GM19455 (cell line): ENCODE results near the gene POTEF.
"Not testable (repeated sequence)": the region's sequence is repeated elsewhere in the genome, so short reads cannot be mapped to it uniquely, and the experiment has no call there.

Source experiments
- ATAC-seq: cut with Tn5 transposase; IDR thresholded peaks from one replicate; pipeline ENCODE4 v1.9.1; 2021; ENCODE audit not compliant: unreplicated experiment

Gene POTEF

DNA sequence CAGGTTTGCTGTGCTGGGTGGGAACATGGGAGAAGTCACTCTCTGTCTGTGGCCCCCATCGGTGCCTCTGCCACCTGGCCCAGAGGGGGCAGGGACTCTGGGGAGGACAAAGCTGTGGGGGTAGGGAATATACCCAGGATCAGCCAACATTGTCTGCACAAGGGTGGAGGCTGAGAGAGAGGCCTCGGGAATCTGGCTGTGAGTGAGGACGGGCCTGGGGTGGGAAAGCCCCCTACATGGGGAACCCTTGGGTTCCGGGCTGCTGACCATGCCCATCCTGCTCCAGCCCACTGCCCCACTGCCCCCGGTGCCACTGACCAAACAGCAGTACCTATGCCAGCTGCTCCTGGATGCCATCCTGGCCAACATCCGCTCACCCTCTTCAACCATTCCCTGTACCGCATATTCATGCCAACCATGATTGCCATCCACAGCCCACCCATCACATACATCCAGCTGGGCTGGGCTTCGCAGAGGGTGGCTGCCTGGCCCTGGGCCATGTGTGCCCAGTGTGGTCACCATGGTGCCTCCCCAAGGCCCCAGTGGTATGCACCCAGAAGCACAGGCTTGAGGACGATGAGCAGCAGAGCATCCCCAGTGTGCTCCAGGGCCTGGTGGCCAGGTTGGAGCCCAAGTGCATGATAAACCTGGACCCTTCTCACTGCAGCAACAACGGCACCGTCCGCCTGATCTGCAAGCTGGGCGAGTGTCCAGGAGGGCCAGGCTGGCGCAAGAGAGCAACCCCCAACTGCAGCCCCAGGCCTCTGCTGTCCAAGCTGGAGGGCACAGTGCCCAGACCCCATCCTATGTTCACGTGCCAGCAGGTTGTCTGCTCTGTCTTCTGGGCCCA, 6.9 kb upstream of the POTEF start:
- ATAC-seq = no peak

DNA sequence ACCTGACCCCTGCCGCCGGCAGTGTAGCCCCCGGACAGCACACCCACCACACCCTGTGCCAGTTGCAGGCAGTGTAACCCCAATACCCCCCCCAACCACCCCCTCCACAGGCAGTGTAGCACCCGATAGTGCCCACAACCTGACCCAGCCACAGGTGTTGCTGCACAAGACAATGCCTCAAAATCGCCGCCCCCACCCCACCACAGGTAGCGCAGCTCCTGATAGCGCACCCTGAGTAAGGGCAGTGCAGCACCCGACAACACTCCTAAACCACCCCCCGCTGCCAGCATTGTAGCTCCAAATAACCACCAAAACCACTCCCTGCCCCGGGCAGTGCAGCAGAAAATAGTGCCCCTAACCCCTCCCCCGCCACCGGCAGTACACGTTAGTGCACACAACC, 558 bp downstream of the POTEF start:
- not testable (repeated sequence) for ATAC-seq

DNA sequence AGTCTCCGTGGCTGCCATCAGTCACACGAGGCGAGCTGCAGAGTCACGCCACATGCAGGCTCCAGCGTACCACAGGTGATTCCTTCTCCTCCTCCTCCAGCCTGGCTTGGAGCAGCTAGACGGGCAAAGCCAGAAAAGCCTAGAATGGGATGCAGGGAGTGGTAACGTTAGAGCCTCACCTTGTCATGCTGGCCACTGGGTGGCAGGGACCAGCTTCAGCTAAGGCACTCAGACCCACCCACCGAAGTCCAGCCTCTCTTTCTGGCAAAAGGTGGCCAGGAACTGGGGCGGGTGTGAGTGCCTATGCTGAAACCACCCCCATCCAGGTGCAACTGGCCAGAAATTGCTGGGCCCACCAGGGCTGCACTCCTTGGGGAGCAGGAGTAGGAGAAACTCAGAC, 1.3 kb downstream of the POTEF start:
- ATAC-seq = not testable (repeated sequence)

DNA sequence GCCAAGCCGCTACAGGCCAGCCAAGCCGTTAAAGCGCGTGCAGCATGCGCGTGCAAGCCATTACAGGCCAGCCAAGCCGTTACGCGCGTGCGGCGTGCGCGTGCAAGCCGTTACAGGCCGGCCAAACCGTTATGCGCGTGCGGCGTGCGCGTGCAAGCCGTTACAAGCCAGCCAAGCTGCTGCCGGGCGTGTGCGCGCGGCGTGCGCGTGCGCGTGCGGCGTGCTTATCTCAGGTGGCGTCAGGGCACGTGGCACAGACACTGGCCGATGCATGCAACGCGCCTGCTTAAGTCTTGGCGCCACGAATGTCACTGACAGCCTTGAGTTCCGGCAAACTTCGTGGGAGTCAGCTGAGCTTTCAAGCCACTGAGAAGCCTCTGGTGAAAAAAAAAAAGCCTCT, 8.1 kb downstream of the POTEF start:
- not testable (repeated sequence) for ATAC-seq

DNA sequence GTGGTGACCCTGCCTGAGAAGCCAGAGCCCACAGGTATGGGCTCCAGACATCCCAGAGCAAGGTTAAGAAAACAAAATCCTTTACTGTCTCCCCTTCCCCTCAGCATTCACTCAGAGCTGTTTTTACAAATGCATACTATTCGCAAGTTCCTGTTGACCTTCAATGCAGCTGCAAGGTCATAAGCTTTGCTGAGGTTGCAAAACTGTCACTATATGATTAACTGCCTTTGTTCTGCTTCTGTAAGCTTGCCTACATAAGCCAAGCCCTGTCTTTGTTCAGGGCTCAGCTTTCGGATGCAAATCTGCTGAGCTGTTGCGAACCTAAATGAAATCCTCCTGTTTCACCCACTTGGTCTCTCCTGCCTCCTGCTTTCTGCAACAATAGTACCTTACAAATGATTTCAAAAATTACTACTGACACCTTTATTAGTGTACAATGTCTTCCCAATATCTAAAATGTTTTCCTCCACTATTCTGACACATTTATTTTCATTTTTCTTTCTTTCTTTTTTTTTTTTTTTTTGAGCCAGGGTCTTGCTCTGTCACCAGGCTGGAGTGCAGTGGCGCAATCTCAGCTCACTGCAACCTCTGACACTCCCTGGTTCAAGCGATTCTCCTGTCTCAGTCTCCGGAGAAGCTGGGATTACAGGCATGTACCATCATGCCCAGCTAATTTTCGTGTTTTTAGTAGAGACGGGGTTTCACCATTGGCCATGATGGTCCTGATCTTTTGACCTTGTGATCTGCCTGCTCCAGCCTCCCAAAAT, 26.2 kb downstream of the POTEF start:
- ATAC-seq = not testable (repeated sequence)

DNA sequence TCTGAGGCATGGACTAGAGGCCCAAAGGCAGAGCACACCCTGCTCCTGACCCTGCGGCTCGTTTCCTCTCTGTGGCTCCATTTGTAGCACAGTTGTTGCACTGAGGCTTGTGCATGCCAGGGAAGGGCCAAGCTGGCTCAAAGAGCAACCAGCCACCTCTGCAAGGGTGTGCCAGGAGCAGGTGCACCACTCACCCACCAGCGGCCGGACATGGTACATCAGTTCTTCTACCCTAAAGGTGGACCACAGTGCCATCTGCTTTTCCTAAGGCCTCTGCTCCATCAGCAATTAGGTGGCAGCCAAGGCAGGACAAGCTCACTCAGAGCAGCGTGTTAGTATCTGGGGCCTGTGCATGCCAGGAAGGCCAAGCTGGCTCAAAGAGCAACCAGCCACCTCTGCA, 66.4 kb downstream of the POTEF start:
- not testable (repeated sequence) for ATAC-seq

DNA sequence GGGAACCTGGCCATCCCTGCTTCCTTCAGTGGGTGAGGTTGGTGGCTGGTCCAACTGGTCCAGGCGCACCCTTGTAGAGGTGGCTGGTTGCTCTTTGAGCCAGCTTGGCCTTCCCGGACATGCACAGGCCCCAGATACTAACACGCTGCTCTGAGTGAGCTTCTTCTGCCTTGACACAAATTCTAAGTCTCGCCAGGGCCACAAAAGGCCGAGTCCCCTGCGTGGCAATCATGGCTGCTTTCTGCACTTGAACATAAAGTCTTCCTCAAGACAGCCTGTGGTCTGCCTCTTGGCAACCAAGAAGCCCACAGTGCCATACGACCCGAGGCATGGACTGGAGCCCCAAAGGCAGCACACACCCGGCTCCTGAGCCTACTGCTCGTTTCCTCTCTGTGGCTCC, 69.0 kb downstream of the POTEF start:
- ATAC-seq = not testable (repeated sequence)

DNA sequence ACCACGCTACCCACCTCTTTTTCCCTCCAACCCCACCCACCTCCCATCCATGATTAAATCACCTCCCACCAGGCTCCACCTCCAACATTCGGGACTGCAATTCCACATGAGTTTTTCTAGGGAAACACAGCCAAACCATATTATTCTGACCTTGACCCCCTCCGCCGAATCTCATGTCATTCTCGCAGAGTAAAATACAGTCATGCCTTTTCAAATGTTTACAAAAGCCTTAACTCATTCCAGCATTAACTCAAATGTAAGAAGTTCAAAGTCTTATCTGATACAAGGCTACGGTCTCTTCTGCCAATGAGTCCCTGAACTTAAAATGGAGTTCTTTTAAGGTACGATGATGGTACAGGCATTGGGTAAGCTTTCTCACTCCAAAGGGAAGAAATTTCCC, 72.7 kb downstream of the POTEF start:
- ATAC-seq = not testable (repeated sequence)

DNA sequence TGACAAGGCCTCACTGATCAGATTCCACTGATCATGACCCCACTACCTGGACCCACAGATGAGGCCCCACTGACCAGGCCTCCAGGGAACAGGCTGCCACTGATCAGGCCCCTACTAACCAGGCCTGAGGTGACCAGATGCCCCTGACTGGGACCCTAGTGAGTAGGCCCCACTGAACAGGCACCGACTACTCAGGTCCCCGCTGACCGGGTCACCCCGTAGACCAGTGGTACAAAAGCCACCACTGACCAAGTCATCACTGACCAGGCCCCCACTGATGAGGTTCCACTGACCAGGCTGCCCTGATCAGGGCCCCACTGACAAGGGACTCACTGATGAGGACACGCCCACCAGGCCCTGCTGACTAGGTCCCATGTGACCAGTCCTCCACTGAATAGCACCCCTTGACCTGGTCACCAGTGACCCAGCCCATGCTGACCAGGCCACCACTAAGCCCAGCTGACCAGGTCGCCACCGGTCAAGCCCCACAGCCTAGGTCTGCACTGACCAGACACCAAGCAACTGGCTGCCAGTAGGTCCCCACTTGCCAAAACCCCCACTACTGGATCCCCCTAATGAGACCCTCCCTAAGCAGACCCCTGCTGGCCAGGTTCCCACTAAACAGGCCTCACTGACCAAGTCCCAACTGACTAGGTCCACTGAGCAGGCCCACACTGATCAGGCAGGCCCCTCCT, 75.7 kb downstream of the POTEF start:
- not testable (repeated sequence) for ATAC-seq

DNA sequence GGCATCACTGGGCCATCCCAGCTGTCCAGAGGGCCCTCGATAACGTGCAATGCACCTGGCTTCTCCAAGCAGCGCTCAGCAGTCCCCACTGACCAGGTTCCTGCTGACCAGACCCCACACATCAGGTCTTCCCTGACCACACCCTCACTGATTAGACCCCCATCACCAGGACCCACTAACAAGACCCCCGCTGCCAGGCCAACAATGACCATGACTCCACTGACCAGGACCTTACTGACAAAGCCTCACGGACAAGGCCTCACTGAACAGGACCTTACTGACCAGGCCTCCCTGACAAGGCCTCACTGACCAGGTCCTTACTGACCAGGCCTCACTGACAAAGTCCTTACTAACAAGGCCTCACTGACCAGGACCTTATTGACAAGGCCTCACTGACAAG, 76.6 kb downstream of the POTEF start:
- ATAC-seq = not testable (repeated sequence)

DNA sequence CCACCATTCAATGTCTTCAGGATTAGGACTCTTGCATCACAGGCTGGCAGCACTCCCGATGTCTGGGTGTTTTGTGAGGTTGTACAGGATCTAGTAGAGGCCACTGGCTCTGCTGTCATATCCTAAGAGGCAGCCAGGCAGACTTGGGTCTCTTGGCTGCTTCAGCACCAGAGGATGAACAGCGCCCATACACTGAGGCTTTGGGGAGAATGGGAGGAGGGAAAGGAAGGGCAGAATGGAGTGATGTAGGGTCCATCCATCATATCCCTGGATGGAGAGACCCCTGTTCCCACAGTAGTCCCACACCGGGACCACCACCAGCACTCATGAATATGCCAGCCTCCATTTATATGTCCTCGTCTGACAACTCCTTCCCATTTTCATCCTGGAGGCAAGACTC, 80.6 kb downstream of the POTEF start:
- not testable (repeated sequence) for ATAC-seq

DNA sequence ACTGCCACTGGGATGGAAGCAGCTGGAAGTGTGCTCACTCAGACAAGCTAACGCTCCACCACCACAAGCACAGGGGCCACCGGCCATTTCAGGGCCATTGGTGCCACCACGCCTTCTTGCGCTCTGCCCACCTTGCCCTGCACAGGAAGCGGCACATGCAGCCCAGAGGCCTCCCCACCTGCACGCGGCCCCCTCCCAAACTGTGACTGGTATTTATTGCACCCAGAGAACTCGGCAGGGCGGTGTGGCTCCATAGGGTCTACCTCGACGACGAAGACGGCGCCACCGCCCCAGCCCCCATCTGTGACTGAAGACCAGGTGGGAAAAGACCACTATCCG, 90.8 kb downstream of the POTEF start:
- ATAC-seq = not testable (repeated sequence)

DNA sequence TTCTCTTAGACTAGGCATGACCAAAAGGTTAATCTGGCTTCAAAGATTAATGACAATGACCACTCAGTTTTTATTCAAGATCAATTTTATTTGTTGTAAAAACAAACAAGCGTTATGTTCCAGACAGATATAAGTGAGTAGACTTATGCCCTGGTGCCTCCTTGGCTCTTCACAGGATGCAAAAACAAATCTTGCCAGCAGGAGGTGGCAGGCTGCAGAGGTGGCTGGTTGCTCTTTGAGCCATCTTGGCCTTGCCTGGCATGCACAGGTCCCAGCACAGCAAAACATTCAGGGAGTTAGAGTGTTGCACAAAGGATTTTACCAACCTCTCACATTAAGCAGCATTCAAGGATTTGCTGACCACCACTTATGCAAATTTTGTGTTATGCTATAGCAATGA, 103.1 kb downstream of the POTEF start:
- not testable (repeated sequence) for ATAC-seq
